ENCODE data around the gene COL16A1.
A peak's percentile ranks its signal among the peaks of the same experiment; 100 is the strongest.

Gene COL16A1

GRCh38 chr1:31643976-31644559 is 59.7 kb downstream of the COL16A1 start:
- peaks cover 49% of the 10 kb centered on the region for H3K4me1 ChIP-seq (ENCODE audit: insufficient read depth, low read length, poor library complexity, severe bottlenecking)
- H3K9me2 ChIP-seq (replicated peaks; ENCODE audit: low read depth, low read length) = no peaks in the 10 kb centered on the region
- peak overlapping the region; percentile 94 for H2AFZ ChIP-seq (ENCODE audit: low read length)
- peak overlapping the region; percentile 93 for H3K9ac ChIP-seq (ENCODE audit: low read depth, low read length, poor library complexity, severe bottlenecking)
- TF ChIP-seq CTCF (conservative IDR thresholded peaks at IDR 0.05; ENCODE audit: low read length) = no peak
- no peak for TF ChIP-seq EZH2phosphoT487 (IDR thresholded peaks at IDR 0.05; ENCODE audit: borderline replicate concordance)
- H3F3A ChIP-seq (ENCODE audit: low read depth) = no peaks in the 10 kb centered on the region
- peaks cover 5% of the 10 kb centered on the region for H3K27me3 ChIP-seq (ENCODE audit: insufficient read depth, low read length, poor library complexity, severe bottlenecking)
- peak overlapping the region; percentile 95 for H3K4me3 ChIP-seq (ENCODE audit: low read length, poor library complexity, severe bottlenecking)
- peaks cover 3% of the 10 kb centered on the region for H4K20me1 ChIP-seq (ENCODE audit: insufficient read depth, low read length, poor library complexity, severe bottlenecking)
- peaks cover 48% of the 10 kb centered on the region for H3K79me2 ChIP-seq (ENCODE audit: insufficient read depth, low read length)
- no peaks in the 10 kb centered on the region for H3K9me3 ChIP-seq (ENCODE audit: insufficient read depth, low read depth, low read length)
- no peaks in the 10 kb centered on the region for H3K36me3 ChIP-seq (ENCODE audit: insufficient read depth, low read length)
- H3K4me2 ChIP-seq (ENCODE audit: low read depth, low read length, poor library complexity, severe bottlenecking) = peak overlapping the region; percentile 98

GRCh38 chr1:31642897-31643296 is 60.9 kb downstream of the COL16A1 start:
- no peaks in the 10 kb centered on the region for H3K9me3 ChIP-seq (ENCODE audit: insufficient read depth, low read depth, low read length)
- H3F3A ChIP-seq (ENCODE audit: low read depth) = no peaks in the 10 kb centered on the region
- peaks cover 59% of the 10 kb centered on the region for H3K79me2 ChIP-seq (ENCODE audit: insufficient read depth, low read length)
- H3K4me2 ChIP-seq (ENCODE audit: low read depth, low read length, poor library complexity, severe bottlenecking) = peak overlapping the region; percentile 98
- peak overlapping the region; percentile 95 for H3K4me3 ChIP-seq (ENCODE audit: low read length, poor library complexity, severe bottlenecking)
- peaks cover 3% of the 10 kb centered on the region for H4K20me1 ChIP-seq (ENCODE audit: insufficient read depth, low read length, poor library complexity, severe bottlenecking)
- H3K4me1 ChIP-seq (ENCODE audit: insufficient read depth, low read length, poor library complexity, severe bottlenecking) = peaks cover 59% of the 10 kb centered on the region
- H3K36me3 ChIP-seq (ENCODE audit: insufficient read depth, low read length) = no peaks in the 10 kb centered on the region
- peak overlapping the region; percentile 93 for H3K9ac ChIP-seq (ENCODE audit: low read depth, low read length, poor library complexity, severe bottlenecking)
- peaks cover 5% of the 10 kb centered on the region for H3K27me3 ChIP-seq (ENCODE audit: insufficient read depth, low read length, poor library complexity, severe bottlenecking)
- no peak overlapping the region for H2AFZ ChIP-seq (ENCODE audit: low read length)
- TF ChIP-seq EZH2phosphoT487 (IDR thresholded peaks at IDR 0.05; ENCODE audit: borderline replicate concordance) = no peak
- TF ChIP-seq CTCF (conservative IDR thresholded peaks at IDR 0.05; ENCODE audit: low read length) = no peak
- no peaks in the 10 kb centered on the region for H3K9me2 ChIP-seq (replicated peaks; ENCODE audit: low read depth, low read length)

- peaks cover 65% of the 10 kb centered on the region for H3K79me2 ChIP-seq (ENCODE audit: insufficient read depth, low read length)
- peaks cover 3% of the 10 kb centered on the region for H4K20me1 ChIP-seq (ENCODE audit: insufficient read depth, low read length, poor library complexity, severe bottlenecking)
- H3K9me3 ChIP-seq (ENCODE audit: insufficient read depth, low read depth, low read length) = no peaks in the 10 kb centered on the region
- no peak overlapping the region for H2AFZ ChIP-seq (ENCODE audit: low read length)
- no peaks in the 10 kb centered on the region for H3F3A ChIP-seq (ENCODE audit: low read depth)
- TF ChIP-seq CTCF (conservative IDR thresholded peaks at IDR 0.05; ENCODE audit: low read length) = no peak
- TF ChIP-seq EZH2phosphoT487 (IDR thresholded peaks at IDR 0.05; ENCODE audit: borderline replicate concordance) = no peak
- H3K4me3 ChIP-seq (ENCODE audit: low read length, poor library complexity, severe bottlenecking) = no peak overlapping the region
- H3K9me2 ChIP-seq (replicated peaks; ENCODE audit: low read depth, low read length) = no peaks in the 10 kb centered on the region
- peaks cover 5% of the 10 kb centered on the region for H3K27me3 ChIP-seq (ENCODE audit: insufficient read depth, low read length, poor library complexity, severe bottlenecking)
- H3K4me2 ChIP-seq (ENCODE audit: low read depth, low read length, poor library complexity, severe bottlenecking) = peak overlapping the region; percentile 98
- H3K4me1 ChIP-seq (ENCODE audit: insufficient read depth, low read length, poor library complexity, severe bottlenecking) = peaks cover 64% of the 10 kb centered on the region
- no peaks in the 10 kb centered on the region for H3K36me3 ChIP-seq (ENCODE audit: insufficient read depth, low read length)
- no peak overlapping the region for H3K9ac ChIP-seq (ENCODE audit: low read depth, low read length, poor library complexity, severe bottlenecking)
These were observed 61.5 kb downstream of the COL16A1 start for GRCh38 chr1:31642366-31642765.

Data from Loucy (cell line).